Measurements from ENCODE around the gene KRTAP5-4.
"Not testable (repeated sequence)": the region's sequence is repeated elsewhere in the genome, so short reads cannot be mapped to it uniquely, and the experiment has no call there.

Gene KRTAP5-4

DNA sequence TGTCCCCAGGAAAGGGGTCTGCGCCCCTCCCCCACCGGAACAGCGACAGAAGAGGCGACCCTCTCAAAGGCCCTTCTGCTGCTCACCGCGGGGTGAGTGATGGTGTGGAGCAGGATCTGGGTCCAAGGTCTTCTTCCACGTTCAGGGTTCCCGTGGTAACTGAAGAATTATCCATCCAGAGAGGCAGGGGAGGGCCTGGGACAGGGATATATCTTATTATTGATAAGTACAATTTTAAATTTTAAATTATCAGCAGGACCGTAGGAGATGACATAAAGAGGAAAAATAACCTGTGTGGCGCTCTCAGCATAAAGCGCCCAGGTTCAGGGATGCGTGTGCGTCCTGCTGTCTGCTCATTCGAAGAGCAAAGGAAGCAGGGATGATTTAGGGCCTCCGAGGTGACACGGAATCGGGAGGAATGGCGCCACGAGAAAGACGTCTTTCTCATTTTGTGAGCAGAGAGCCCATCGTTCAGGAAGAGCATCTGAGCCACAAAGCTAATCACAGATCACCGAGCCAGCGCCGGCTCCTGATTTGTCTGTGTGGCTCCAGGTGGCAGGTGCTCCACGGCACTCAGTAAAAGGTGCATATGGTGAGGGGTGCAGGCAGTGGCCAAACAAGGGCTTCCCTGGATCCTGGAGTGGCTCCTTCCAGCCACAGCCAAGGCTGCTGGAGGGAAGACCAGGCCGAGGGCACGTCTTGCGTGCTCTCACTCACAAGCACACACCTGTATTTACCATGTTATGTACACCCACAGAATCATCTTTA lies 26.9 kb upstream of the KRTAP5-4 start:
- Histone ChIP-seq H3K4me3 (ENCODE audit: low read depth, low read length) (no peak overlapping the region), H3K4me1 (no peaks in the 10 kb centered on the region), H3K27ac (no peak overlapping the region), H3K9me3 (ENCODE audit: control insufficient read depth, low read length) (no peaks in the 10 kb centered on the region), H3K36me3 (ENCODE audit: control insufficient read depth, insufficient read depth, low read length) (no peaks in the 10 kb centered on the region), H3K4me2 (ENCODE audit: low read length) (no peak overlapping the region), H3K9ac (no peak overlapping the region), H3K27me3 (ENCODE audit: control insufficient read depth, insufficient read depth, low read length) (no peaks in the 10 kb centered on the region), H3K79me2 (no peaks in the 10 kb centered on the region), H2AFZ (no peak overlapping the region)
- no peak for TF ChIP-seq CTCF (IDR thresholded peaks at IDR 0.05)

DNA sequence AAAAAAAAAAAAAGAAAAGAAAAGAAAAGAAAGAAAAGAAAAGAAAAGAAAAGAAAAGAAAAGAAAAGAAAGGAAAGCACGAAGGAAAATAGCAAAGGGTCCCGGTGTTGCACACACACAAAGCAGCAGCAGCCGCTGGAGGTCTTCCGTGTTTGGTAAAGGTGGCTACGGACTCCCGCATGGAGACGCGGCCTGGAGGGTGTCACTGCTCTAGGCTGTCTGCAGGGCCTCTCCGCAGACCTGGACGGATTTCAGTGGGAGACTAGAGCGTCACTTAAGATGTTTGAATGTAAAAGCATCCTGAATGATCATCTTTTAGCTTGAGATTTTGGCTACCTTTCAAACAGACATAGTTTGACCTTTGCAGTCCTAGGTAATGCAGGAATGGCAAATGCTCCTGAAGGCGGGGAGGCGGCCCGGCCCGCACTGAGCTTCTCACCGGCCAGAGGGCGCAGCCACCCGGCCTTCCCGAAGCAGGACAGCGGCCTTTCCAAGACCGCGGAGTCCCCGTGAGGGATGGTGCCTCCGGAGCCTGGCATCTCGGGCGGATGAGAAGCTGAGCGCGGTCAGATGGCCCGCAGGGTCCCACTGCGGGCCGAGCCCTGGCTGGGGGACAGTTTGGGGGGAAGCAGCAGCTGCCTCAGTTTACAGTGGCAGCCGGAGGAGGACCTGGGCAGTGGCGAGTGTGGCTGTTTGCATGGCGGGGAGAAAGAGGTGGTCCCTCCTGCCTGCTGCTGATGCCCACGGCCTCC lies 26.1 kb upstream of the KRTAP5-4 start:
- no peak overlapping the region for H3K9ac ChIP-seq
- H3K4me3 ChIP-seq (ENCODE audit: low read depth, low read length): no peak overlapping the region
- no peak overlapping the region for H2AFZ ChIP-seq
- H3K79me2 ChIP-seq: no peaks in the 10 kb centered on the region
- H3K9me3 ChIP-seq (ENCODE audit: control insufficient read depth, low read length): no peaks in the 10 kb centered on the region
- no peaks in the 10 kb centered on the region for H3K36me3 ChIP-seq (ENCODE audit: control insufficient read depth, insufficient read depth, low read length)
- H3K4me2 ChIP-seq (ENCODE audit: low read length): no peak overlapping the region
- no peaks in the 10 kb centered on the region for H3K4me1 ChIP-seq
- TF ChIP-seq CTCF (IDR thresholded peaks at IDR 0.05): no peak
- no peaks in the 10 kb centered on the region for H3K27me3 ChIP-seq (ENCODE audit: control insufficient read depth, insufficient read depth, low read length)
- H3K27ac ChIP-seq: no peak overlapping the region

DNA sequence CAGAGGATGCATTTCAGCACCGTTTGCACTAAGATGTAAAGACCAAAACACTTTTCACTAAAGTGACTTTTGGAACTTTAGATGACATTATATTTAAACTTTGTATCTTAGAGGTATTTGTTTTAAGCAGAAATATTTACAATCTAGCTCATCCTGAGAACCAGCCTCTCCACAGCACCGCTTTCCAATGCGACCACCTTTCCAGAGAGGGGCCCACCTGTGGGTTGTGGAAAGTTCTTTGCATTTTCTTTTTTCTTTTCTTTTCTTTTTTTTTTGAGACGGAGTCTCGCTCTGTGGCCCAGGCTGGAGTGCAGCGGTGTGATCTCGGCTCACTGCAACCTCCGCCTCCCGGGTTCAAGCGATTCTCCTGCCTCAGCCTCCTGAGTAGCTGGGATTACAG lies 24.6 kb upstream of the KRTAP5-4 start:
- H3K9me3 ChIP-seq (ENCODE audit: control insufficient read depth, low read length); H3K9ac ChIP-seq; H3K4me2 ChIP-seq (ENCODE audit: low read length); H3K27me3 ChIP-seq (ENCODE audit: control insufficient read depth, insufficient read depth, low read length); H2AFZ ChIP-seq; H3K79me2 ChIP-seq; H3K4me3 ChIP-seq (ENCODE audit: low read depth, low read length); H3K27ac ChIP-seq; H3K4me1 ChIP-seq; H3K36me3 ChIP-seq (ENCODE audit: control insufficient read depth, insufficient read depth, low read length): not testable (repeated sequence)

DNA sequence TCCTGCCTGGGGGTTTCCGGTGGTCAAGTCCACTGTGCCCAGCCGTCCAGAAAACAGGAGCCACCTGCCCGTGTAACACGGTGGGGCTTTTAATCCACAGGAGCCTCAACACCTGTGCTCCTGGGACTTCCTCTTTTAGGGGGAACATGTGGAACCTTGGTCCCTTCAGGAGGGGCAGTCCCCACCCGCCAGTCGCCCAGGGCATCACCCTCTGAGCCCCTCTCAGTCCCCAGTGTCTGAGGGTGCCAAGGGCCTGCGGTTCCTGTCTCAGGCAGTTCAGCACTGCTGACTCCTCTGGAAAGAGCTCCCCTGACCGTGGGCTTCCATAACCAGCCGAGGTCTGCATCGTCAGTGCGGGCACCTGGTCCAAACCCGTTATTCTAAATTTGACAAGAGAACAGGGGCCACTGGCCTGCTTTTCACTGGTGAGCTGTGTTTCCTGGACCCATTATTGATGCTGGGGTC lies 23.5 kb upstream of the KRTAP5-4 start:
- no peak overlapping the region for H3K4me3 ChIP-seq (ENCODE audit: low read depth, low read length)
- H2AFZ ChIP-seq: no peak overlapping the region
- no peak for TF ChIP-seq CTCF (IDR thresholded peaks at IDR 0.05)
- no peaks in the 10 kb centered on the region for H3K27me3 ChIP-seq (ENCODE audit: control insufficient read depth, insufficient read depth, low read length)
- no peaks in the 10 kb centered on the region for H3K4me1 ChIP-seq
- no peak overlapping the region for H3K9ac ChIP-seq
- no peaks in the 10 kb centered on the region for H3K9me3 ChIP-seq (ENCODE audit: control insufficient read depth, low read length)
- no peaks in the 10 kb centered on the region for H3K79me2 ChIP-seq
- no peaks in the 10 kb centered on the region for H3K36me3 ChIP-seq (ENCODE audit: control insufficient read depth, insufficient read depth, low read length)
- H3K27ac ChIP-seq: no peak overlapping the region
- no peak overlapping the region for H3K4me2 ChIP-seq (ENCODE audit: low read length)

DNA sequence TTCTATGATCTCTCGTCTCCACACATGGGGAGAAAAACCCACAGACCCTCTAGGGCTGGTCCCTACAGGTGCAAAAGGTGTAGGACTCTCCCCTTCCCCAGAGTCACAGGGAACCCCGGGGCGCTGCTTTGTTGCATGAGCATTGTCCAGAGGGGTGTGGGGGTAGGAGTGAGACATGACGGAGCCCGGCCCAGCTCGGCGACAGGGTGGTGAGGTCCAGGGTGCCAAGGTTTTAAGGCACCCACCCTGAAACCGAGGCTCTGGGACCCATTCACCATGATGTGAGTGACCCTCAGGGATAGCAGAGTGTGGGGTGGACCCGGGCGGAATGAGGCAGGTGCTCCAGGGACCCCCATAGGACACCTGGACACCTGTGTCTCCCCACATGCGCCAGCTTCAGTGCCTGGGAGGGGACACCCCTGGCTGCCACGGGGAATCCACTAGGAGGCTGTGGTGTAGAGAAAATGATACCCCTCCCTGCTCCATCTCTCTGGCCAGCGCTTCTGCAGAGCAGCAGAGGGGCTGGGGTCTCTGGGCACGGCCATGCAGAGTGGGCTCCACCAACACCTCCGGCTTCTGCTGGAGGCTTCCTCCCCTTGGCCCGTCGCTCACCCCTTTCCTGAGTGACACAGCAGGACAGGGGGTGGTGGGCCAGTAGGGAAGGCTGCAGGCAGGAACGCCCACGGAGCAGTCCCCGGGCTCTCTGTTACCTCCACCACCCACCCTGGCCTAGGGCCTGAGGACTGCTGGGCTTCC lies 22.8 kb upstream of the KRTAP5-4 start:
- no peaks in the 10 kb centered on the region for H3K36me3 ChIP-seq (ENCODE audit: control insufficient read depth, insufficient read depth, low read length)
- TF ChIP-seq CTCF (IDR thresholded peaks at IDR 0.05): no peak
- H3K79me2 ChIP-seq: no peaks in the 10 kb centered on the region
- no peaks in the 10 kb centered on the region for H3K27me3 ChIP-seq (ENCODE audit: control insufficient read depth, insufficient read depth, low read length)
- H3K9ac ChIP-seq: no peak overlapping the region
- H2AFZ ChIP-seq: no peak overlapping the region
- no peaks in the 10 kb centered on the region for H3K9me3 ChIP-seq (ENCODE audit: control insufficient read depth, low read length)
- H3K4me3 ChIP-seq (ENCODE audit: low read depth, low read length): no peak overlapping the region
- H3K4me1 ChIP-seq: no peaks in the 10 kb centered on the region
- no peak overlapping the region for H3K4me2 ChIP-seq (ENCODE audit: low read length)
- no peak overlapping the region for H3K27ac ChIP-seq
